Dendritic cell treated with granulocyte-macrophage colony-stimulating factor and Interleukin-4, amounts not matched to agents 40 ng/mL and 50 ng/mL, for 4 days (primary cell): ENCODE results near the gene PELI1.

ENCODE experiments used
- H3K27ac Mint-ChIP-seq: one replicate; pipeline ENCODE4 v1.8.0; 2022; ENCODE audit warnings: mild to moderate bottlenecking, mixed read lengths
- H3K27me3 Mint-ChIP-seq: one replicate; pipeline ENCODE4 v1.8.0; 2022; ENCODE audit warnings: mild to moderate bottlenecking, mixed read lengths
- H3K36me3 Mint-ChIP-seq: one replicate; pipeline ENCODE4 v1.8.0; 2022; ENCODE audit warnings: low read depth, mixed read lengths
- H3K4me1 Mint-ChIP-seq: one replicate; pipeline ENCODE4 v1.8.0; 2022; ENCODE audit warnings: low read depth, mixed read lengths
- H3K4me3 Mint-ChIP-seq: one replicate; pipeline ENCODE4 v1.8.0; 2022; ENCODE audit warnings: mild to moderate bottlenecking, moderate library complexity, mixed read lengths
- H3K9me3 Mint-ChIP-seq: one replicate; pipeline ENCODE4 v1.8.0; 2022; ENCODE audit warnings: mixed read lengths
- intact Hi-C: fragments of 100-400 bp; cut with micrococcal nuclease; formaldehyde crosslinking; loops from one replicate; pipeline ENCODE4 v1.15.0; 2022

The PELI1 gene

GRCh38 chr2:64141674-64142405 lies 2.4 kb downstream of the PELI1 start:
- Mint-ChIP-seq H3K36me3 (peaks cover 12% of the 10 kb centered on the region), H3K4me1 (peaks cover 45% of the 10 kb centered on the region), H3K27ac (no peak overlapping the region), H3K9me3 (no peaks in the 10 kb centered on the region), H3K4me3 (peak overlapping the region; percentile 40), H3K27me3 (no peaks in the 10 kb centered on the region)
- intact Hi-C loops, result loop anchor here (5.0 kb wide), 3 partner anchors 50 to 300 kb away; partner anchors contain the start of gene UGP2

- Mint-ChIP-seq H3K36me3 (peaks cover 12% of the 10 kb centered on the region), H3K27me3 (no peaks in the 10 kb centered on the region), H3K4me1 (peaks cover 49% of the 10 kb centered on the region), H3K9me3 (no peaks in the 10 kb centered on the region), H3K27ac (no peak overlapping the region), H3K4me3 (no peak overlapping the region)
- intact Hi-C loops, result loop anchor here (5.0 kb wide), 3 partner anchors 52 to 298 kb away; partner anchors contain the start of gene UGP2
Measured at GRCh38 chr2:64140665-64141200, 3.5 kb downstream of the PELI1 start.

- Mint-ChIP-seq H3K36me3 (peaks cover 12% of the 10 kb centered on the region), H3K9me3 (no peaks in the 10 kb centered on the region), H3K27ac (no peak overlapping the region), H3K27me3 (no peaks in the 10 kb centered on the region), H3K4me1 (peaks cover 56% of the 10 kb centered on the region), H3K4me3 (no peak overlapping the region)
- intact Hi-C loops, result loop anchor here (5.0 kb wide), 3 partner anchors 52 to 298 kb away; partner anchors contain the start of gene UGP2
Measured at GRCh38 chr2:64139956-64140355, 4.3 kb downstream of the PELI1 start.

- intact Hi-C loops, result loop anchor here (1.0 kb wide), 1 partner anchor 89 kb away; no protein-coding TSS in a partner anchor
- Mint-ChIP-seq H3K36me3 (no peaks in the 10 kb centered on the region), H3K4me3 (peak overlapping the region; percentile 67), H3K4me1 (peaks cover 54% of the 10 kb centered on the region), H3K27ac (peak overlapping the region; percentile 88), H3K9me3 (no peaks in the 10 kb centered on the region), H3K27me3 (no peaks in the 10 kb centered on the region)
Measured at GRCh38 chr2:64137996-64138395, 6.2 kb downstream of the PELI1 start.

- H3K4me1 Mint-ChIP-seq, result peaks cover 57% of the 10 kb centered on the region
- H3K4me3 Mint-ChIP-seq, result no peak overlapping the region
- H3K9me3 Mint-ChIP-seq, result no peaks in the 10 kb centered on the region
- H3K27me3 Mint-ChIP-seq, result no peaks in the 10 kb centered on the region
- intact Hi-C loops, result no loop called here
- no peaks in the 10 kb centered on the region for H3K36me3 Mint-ChIP-seq
- H3K27ac Mint-ChIP-seq, result peak overlapping the region; percentile 88
Measured at GRCh38 chr2:64137567-64137966, 6.7 kb downstream of the PELI1 start.

GRCh38 chr2:64135421-64135820 lies 8.8 kb downstream of the PELI1 start:
- Mint-ChIP-seq H3K9me3 (no peaks in the 10 kb centered on the region), H3K27ac (no peak overlapping the region), H3K36me3 (peaks cover 10% of the 10 kb centered on the region), H3K27me3 (no peaks in the 10 kb centered on the region), H3K4me3 (no peak overlapping the region), H3K4me1 (peaks cover 47% of the 10 kb centered on the region)
- intact Hi-C loops, result no loop called here

GRCh38 chr2:64134813-64135212 lies 9.4 kb downstream of the PELI1 start:
- H3K27ac Mint-ChIP-seq, result no peak overlapping the region
- no peaks in the 10 kb centered on the region for H3K27me3 Mint-ChIP-seq
- H3K36me3 Mint-ChIP-seq, result peaks cover 10% of the 10 kb centered on the region
- no peaks in the 10 kb centered on the region for H3K9me3 Mint-ChIP-seq
- intact Hi-C loops, result no loop called here
- H3K4me3 Mint-ChIP-seq, result no peak overlapping the region
- H3K4me1 Mint-ChIP-seq, result peaks cover 47% of the 10 kb centered on the region

GRCh38 chr2:64133828-64134227 lies 10.4 kb downstream of the PELI1 start:
- no peaks in the 10 kb centered on the region for H3K9me3 Mint-ChIP-seq
- no peak overlapping the region for H3K4me3 Mint-ChIP-seq
- H3K36me3 Mint-ChIP-seq, result peaks cover 10% of the 10 kb centered on the region
- no peak overlapping the region for H3K27ac Mint-ChIP-seq
- no peaks in the 10 kb centered on the region for H3K27me3 Mint-ChIP-seq
- peaks cover 49% of the 10 kb centered on the region for H3K4me1 Mint-ChIP-seq
- intact Hi-C loops, result no loop called here

- intact Hi-C loops, result no loop called here
Measured at GRCh38 chr2:64133354-64133753, 10.9 kb downstream of the PELI1 start.

GRCh38 chr2:64130333-64130732 lies 13.9 kb downstream of the PELI1 start:
- H3K36me3 Mint-ChIP-seq, result peaks cover 16% of the 10 kb centered on the region
- intact Hi-C loops, result no loop called here
- peaks cover 46% of the 10 kb centered on the region for H3K4me1 Mint-ChIP-seq
- no peaks in the 10 kb centered on the region for H3K9me3 Mint-ChIP-seq
- H3K4me3 Mint-ChIP-seq, result no peak overlapping the region
- H3K27ac Mint-ChIP-seq, result no peak overlapping the region
- no peaks in the 10 kb centered on the region for H3K27me3 Mint-ChIP-seq

More at GRCh38 chr2:64133354-64133753, 10.9 kb downstream of the PELI1 start:
- no peaks in the 10 kb centered on the region for H3K27me3 Mint-ChIP-seq
- no peak overlapping the region for H3K4me3 Mint-ChIP-seq
- no peak overlapping the region for H3K27ac Mint-ChIP-seq
- H3K36me3 Mint-ChIP-seq, result peaks cover 10% of the 10 kb centered on the region
- H3K9me3 Mint-ChIP-seq, result no peaks in the 10 kb centered on the region
- H3K4me1 Mint-ChIP-seq, result peaks cover 49% of the 10 kb centered on the region

- peaks cover 16% of the 10 kb centered on the region for H3K36me3 Mint-ChIP-seq
- no peaks in the 10 kb centered on the region for H3K27me3 Mint-ChIP-seq
- intact Hi-C loops, result no loop called here
- H3K27ac Mint-ChIP-seq, result no peak overlapping the region
- H3K4me3 Mint-ChIP-seq, result no peak overlapping the region
- peaks cover 46% of the 10 kb centered on the region for H3K4me1 Mint-ChIP-seq
- H3K9me3 Mint-ChIP-seq, result no peaks in the 10 kb centered on the region
Measured at GRCh38 chr2:64128943-64129391, 15.3 kb downstream of the PELI1 start.

- Mint-ChIP-seq H3K27me3 (no peaks in the 10 kb centered on the region), H3K4me3 (no peak overlapping the region), H3K27ac (no peak overlapping the region), H3K4me1 (peaks cover 46% of the 10 kb centered on the region), H3K36me3 (peaks cover 16% of the 10 kb centered on the region), H3K9me3 (no peaks in the 10 kb centered on the region)
- intact Hi-C loops, result no loop called here
Measured at GRCh38 chr2:64128406-64128805, 15.8 kb downstream of the PELI1 start.

- peaks cover 18% of the 10 kb centered on the region for H3K36me3 Mint-ChIP-seq
- peaks cover 40% of the 10 kb centered on the region for H3K4me1 Mint-ChIP-seq
- peak overlapping the region; percentile 3 for H3K27ac Mint-ChIP-seq
Measured at GRCh38 chr2:64127119-64127518, 17.1 kb downstream of the PELI1 start.

GRCh38 chr2:64126601-64127000 lies 17.6 kb downstream of the PELI1 start:
- intact Hi-C loops, result no loop called here

More at GRCh38 chr2:64127119-64127518, 17.1 kb downstream of the PELI1 start:
- no peak overlapping the region for H3K4me3 Mint-ChIP-seq
- no peaks in the 10 kb centered on the region for H3K9me3 Mint-ChIP-seq
- no peaks in the 10 kb centered on the region for H3K27me3 Mint-ChIP-seq
- intact Hi-C loops, result no loop called here

More at GRCh38 chr2:64126601-64127000, 17.6 kb downstream of the PELI1 start:
- peaks cover 36% of the 10 kb centered on the region for H3K4me1 Mint-ChIP-seq
- peak overlapping the region; percentile 3 for H3K27ac Mint-ChIP-seq
- H3K4me3 Mint-ChIP-seq, result no peak overlapping the region
- H3K9me3 Mint-ChIP-seq, result no peaks in the 10 kb centered on the region
- peaks cover 13% of the 10 kb centered on the region for H3K36me3 Mint-ChIP-seq
- no peaks in the 10 kb centered on the region for H3K27me3 Mint-ChIP-seq
